Type B pancreatic cell (in vitro differentiated cells): ENCODE measurements around the gene LPAR6. TPM values are rescaled to one million over a fixed set of nuclear protein-coding genes. Genes with fewer than 3 reads are reported as not detected.

Experiments
- DNase-seq: peaks from one replicate; pipeline ENCODE4 v3.0.0; 2021; ENCODE audit warnings: mixed read lengths; ENCODE audit not compliant: unreplicated experiment; ENCODE audit errors: extremely low spot score
- H3K27ac Mint-ChIP-seq: 2 replicates; pipeline ENCODE4 v1.8.0; 2021; ENCODE audit warnings: mild to moderate bottlenecking, mixed read lengths
- H3K27me3 Mint-ChIP-seq: 2 replicates; pipeline ENCODE4 v1.8.0; 2021; ENCODE audit warnings: mixed read lengths
- H3K36me3 Mint-ChIP-seq: 2 replicates; pipeline ENCODE4 v1.8.0; 2021; ENCODE audit warnings: mixed read lengths
- H3K4me1 Mint-ChIP-seq: one replicate; pipeline ENCODE4 v1.8.0; 2021; ENCODE audit warnings: mixed read lengths; ENCODE audit not compliant: unreplicated experiment
- H3K4me3 Mint-ChIP-seq: 2 replicates; pipeline ENCODE4 v1.8.0; 2021; ENCODE audit warnings: mild to moderate bottlenecking, mixed read lengths
- H3K9me3 Mint-ChIP-seq: 2 replicates; pipeline ENCODE4 v1.8.0; 2021; ENCODE audit warnings: mixed read lengths
- total RNA-seq: library from RNA; stranded (reverse); gene quantifications from 2 replicates; pipeline ENCODE4 v1.2.1, GENCODE V29; 2021; ENCODE audit warnings: low replicate concordance
- TF ChIP-seq, protein P1 (sequence below): fragments of 200-600 bp; sonication (generic); conservative IDR thresholded peaks from 2 replicates; pipeline ENCODE4 v1.5.0; 2021; ENCODE audit warnings: antibody characterized with exemption, mild to moderate bottlenecking

Gene LPAR6
- total RNA-seq, 1 donor from 2014 or later: 10.1 TPM

DNA sequence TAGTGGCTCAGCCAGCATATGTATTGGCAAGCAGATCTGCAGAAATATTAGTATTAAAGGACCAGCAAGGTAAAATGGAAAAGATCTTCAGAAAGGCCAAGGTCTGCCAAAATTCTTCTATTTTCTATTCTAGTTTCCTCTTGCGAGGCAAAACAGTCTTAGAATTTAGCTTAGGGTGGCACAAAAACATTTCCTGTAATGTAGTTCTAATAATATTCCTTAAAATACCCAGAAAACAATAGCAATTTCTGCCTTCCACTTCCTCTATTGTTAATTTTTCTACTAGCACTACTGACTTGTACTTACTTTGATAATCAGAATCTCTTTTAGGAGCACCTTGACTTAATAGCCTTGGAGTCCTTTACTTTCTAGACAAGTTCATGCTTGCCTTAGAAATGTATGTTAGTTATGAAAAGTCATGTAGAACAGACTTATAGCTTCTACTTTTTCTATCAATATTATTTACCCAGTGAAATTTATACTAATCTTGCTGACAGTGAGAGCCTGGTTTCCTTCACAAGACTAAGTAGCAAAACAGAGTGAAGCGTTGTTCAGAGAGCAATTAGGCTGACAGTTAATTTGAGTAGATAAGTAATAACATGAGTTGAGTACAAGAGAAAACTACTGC lies 23.9 kb upstream of the LPAR6 start:
- no peak overlapping the region for H3K4me3 Mint-ChIP-seq
- TF ChIP-seq, protein P1, sequence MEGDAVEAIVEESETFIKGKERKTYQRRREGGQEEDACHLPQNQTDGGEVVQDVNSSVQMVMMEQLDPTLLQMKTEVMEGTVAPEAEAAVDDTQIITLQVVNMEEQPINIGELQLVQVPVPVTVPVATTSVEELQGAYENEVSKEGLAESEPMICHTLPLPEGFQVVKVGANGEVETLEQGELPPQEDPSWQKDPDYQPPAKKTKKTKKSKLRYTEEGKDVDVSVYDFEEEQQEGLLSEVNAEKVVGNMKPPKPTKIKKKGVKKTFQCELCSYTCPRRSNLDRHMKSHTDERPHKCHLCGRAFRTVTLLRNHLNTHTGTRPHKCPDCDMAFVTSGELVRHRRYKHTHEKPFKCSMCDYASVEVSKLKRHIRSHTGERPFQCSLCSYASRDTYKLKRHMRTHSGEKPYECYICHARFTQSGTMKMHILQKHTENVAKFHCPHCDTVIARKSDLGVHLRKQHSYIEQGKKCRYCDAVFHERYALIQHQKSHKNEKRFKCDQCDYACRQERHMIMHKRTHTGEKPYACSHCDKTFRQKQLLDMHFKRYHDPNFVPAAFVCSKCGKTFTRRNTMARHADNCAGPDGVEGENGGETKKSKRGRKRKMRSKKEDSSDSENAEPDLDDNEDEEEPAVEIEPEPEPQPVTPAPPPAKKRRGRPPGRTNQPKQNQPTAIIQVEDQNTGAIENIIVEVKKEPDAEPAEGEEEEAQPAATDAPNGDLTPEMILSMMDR: no peak
- H3K9me3 Mint-ChIP-seq: no peaks in the 10 kb centered on the region
- H3K4me1 Mint-ChIP-seq: peaks cover 16% of the 10 kb centered on the region
- H3K27me3 Mint-ChIP-seq: no peaks in the 10 kb centered on the region
- no peak overlapping the region for H3K27ac Mint-ChIP-seq
- H3K36me3 Mint-ChIP-seq: peaks cover 12% of the 10 kb centered on the region
- DNase-seq: no peak

- Mint-ChIP-seq H3K4me1 (peaks cover 16% of the 10 kb centered on the region), H3K9me3 (no peaks in the 10 kb centered on the region), H3K4me3 (no peak overlapping the region), H3K27me3 (no peaks in the 10 kb centered on the region), H3K36me3 (peaks cover 12% of the 10 kb centered on the region), H3K27ac (no peak overlapping the region)
- TF ChIP-seq, protein P1: no peak
- no peak for DNase-seq
These were observed 21.3 kb upstream of the LPAR6 start for GRCh38 chr13:48434200-48434599.

- no peak for DNase-seq
- Mint-ChIP-seq H3K4me3 (no peak overlapping the region), H3K27ac (no peak overlapping the region), H3K27me3 (no peaks in the 10 kb centered on the region), H3K36me3 (peaks cover 12% of the 10 kb centered on the region), H3K4me1 (peaks cover 8% of the 10 kb centered on the region), H3K9me3 (no peaks in the 10 kb centered on the region)
- TF ChIP-seq, protein P1: no peak
These were observed 19.2 kb upstream of the LPAR6 start for GRCh38 chr13:48431987-48432615.

DNA sequence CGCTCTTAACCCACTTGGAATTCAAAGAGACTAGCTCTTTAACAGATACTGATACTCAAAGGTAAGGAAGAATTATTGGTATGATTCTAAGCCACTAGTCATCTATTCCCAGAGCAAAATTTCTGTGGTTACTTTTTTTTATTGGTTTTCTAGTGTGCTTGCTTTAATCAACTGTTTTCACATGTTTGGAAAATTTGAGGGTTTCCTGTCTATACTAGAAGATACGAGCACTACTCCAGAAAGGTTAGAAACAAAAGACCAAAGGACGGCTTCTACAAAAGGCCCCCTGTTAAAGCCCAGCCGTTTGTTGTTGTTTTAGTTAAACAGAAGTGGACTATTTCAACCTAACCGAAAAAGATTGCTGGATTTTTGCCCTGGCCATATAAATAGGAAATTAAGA lies 18.5 kb upstream of the LPAR6 start:
- no peak for DNase-seq
- Mint-ChIP-seq H3K27me3 (no peaks in the 10 kb centered on the region), H3K27ac (no peak overlapping the region), H3K9me3 (peaks cover 4% of the 10 kb centered on the region), H3K4me1 (peaks cover 4% of the 10 kb centered on the region), H3K36me3 (peaks cover 14% of the 10 kb centered on the region), H3K4me3 (no peak overlapping the region)
- TF ChIP-seq, protein P1: no peak

DNA sequence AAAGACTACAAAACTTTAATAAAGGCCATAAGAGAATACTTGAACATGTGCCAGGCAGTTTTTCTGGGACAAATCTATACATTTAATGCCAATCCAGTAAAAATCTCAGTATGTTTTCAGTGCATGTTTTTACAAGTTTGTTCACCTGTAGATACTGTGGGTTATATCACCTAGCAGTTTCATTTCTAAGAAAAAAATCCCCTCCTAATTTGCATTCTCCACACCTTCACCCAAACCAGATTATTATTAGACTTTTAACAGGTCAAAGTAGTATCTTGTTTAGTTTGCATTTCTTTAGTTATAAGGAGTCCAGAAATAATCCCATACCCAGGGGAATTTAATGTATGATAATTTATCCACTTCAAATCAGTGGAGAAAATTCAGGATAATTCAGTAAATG lies 17.0 kb upstream of the LPAR6 start:
- TF ChIP-seq, protein P1: no peak
- peaks cover 4% of the 10 kb centered on the region for H3K4me1 Mint-ChIP-seq
- DNase-seq: no peak
- peaks cover 4% of the 10 kb centered on the region for H3K9me3 Mint-ChIP-seq
- peaks cover 8% of the 10 kb centered on the region for H3K36me3 Mint-ChIP-seq
- no peak overlapping the region for H3K27ac Mint-ChIP-seq
- no peak overlapping the region for H3K4me3 Mint-ChIP-seq
- H3K27me3 Mint-ChIP-seq: no peaks in the 10 kb centered on the region
